ENCODE data around the gene GNLY.

- TF ChIP-seq POLR2A (IDR thresholded peaks at IDR 0.05; ENCODE audit: low read depth, low read length) (no peak), POLR2AphosphoS5 (IDR thresholded peaks at IDR 0.05; ENCODE audit: low read depth, low read length) (no peak)
These were observed 25.4 kb upstream of the GNLY start for GRCh38 chr2:85668857-85669142.
